HG03558 (cell line): ENCODE measurements around the gene HSPA12A.

Source experiments
- ATAC-seq: cut with Tn5 transposase; IDR thresholded peaks from one replicate; pipeline ENCODE4 v1.9.1; 2021; ENCODE audit warnings: moderate number of reproducible peaks; ENCODE audit not compliant: unreplicated experiment; ENCODE audit errors: extremely low read depth

The HSPA12A gene

GRCh38 chr10:116674901-116675423, 67.4 kb downstream of the HSPA12A start:
- no peak for ATAC-seq

DNA sequence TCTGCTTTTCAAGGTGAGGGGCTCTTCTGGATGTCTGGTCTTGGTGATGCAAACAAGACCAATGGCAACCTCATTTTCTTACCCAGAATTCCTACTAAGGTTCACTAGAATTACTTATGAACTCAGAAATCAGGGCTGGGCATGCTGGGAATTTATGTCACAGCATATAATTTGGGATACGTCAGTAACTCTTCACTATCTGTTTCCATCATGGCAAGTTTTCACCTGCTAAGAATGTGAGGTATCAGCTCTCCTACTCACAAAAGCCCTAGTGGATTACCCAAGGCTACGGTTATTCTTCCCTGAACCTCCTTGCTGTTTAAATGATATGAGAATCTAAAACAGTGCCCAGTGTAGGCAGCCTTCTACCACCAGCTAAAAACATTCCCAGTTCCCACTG, 68.5 kb downstream of the HSPA12A start:
- ATAC-seq = no peak

DNA sequence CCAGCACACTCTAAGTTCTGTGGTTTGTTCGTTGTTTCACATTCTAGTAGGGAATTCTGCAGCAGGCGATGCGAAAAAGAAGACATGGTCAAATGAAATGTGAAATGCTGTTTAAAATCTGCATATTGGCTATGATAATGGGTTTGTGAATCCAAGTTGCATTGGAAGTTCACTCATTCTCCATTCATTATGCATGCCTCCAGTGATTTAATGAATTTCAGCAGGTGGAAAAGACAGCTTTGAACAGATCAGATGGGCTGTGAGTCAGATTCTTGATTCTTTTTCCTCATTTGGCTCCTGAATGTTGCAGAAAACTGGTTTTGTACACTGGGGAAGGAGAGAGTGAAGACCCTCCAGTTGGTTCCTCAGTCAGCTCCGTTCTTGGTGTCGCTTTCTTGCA, 69.5 kb downstream of the HSPA12A start:
- no peak for ATAC-seq

DNA sequence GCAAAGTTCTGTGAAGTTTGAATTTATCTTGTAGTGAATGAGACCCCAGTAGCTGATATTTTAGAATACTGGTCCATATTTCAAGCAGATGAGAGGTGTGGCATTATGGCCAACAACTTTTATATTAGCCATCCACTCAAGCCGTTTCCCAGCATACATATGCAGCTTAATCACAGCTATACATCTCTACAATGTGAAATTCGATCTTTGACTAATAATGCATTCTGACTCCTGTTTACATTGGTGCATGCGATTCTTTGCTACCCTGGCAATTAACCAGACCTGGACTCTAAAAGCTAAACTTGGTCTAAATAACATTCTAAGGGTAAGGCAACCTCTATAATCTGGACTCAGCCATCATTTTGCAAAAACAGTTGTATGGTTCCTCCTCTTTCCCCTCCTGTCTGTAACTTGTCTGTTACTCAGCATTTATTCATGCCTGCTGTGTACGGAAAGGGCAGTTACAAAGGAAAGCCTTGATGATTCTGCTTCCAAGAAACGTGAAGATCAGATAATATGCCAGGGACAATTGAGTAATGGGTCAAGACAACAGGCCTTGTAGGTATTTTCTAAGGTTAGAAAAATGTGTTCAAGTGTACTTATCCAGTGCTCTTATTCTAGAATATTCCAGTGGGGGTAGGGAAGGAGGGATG, 71.0 kb downstream of the HSPA12A start:
- no peak for ATAC-seq

- ATAC-seq = no peak
Observed at GRCh38 chr10:116670706-116671105, 71.7 kb downstream of the HSPA12A start.

DNA sequence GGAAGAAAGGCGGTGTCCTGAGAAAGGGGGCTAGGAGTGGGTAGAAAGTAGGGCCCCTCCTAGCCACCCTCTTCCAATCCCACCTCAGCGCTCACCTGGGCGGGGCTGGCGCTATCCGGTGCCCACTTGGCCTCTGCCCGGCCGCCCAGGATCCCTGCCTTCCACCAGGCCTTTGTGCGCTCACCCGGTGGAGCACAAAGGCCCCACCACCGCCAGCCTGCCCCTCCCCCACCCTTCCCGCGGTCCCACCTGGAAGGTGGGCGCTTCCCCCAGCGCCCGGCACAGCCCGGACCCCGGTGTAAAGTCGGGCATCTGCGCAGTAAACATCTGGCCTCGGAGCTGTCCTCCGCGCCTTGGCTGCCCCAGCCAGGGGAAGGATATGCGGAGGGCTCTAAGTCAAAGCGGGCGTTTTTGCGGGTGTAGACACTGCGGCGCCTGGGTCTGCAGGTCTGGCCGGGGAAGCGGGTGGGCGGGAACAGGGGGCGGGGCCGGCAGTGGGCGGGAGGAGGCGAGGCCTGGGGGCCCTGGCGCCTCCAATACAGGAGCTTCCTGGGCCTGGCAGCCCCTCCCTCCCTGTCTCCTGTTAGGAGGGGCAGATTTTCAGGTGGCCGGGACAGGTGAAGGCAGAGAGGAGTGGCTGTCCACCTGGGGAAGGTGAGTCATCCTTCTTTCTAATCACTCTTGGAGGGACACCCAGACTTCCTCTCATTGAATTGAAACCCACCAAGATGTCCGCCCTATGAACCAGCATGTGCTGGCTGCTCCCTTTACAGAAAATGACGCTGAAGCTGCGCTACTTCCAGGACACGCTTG, 72.3 kb downstream of the HSPA12A start:
- no peak for ATAC-seq

DNA sequence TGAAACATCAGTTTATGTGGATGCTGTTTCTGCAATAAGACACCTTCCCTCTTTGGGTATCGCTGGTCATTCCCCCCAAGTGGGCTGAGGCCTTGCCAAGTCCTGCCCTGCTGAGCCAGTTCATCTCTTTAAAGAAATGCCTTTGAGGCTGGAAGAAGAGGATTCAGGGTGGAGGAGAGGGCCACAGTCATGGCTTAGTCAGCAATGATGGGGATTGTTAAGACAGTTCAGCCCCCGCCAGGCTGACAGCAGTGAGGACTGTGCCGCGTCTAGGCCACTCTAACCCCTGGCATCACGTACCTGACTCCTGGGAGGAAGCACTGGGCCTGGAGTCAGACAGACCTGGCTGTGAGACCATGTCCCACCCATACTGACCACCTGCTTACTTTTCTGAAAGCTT, 73.3 kb downstream of the HSPA12A start:
- no peak for ATAC-seq

- ATAC-seq = no peak
Observed at GRCh38 chr10:116668446-116668845, 73.9 kb downstream of the HSPA12A start.

DNA sequence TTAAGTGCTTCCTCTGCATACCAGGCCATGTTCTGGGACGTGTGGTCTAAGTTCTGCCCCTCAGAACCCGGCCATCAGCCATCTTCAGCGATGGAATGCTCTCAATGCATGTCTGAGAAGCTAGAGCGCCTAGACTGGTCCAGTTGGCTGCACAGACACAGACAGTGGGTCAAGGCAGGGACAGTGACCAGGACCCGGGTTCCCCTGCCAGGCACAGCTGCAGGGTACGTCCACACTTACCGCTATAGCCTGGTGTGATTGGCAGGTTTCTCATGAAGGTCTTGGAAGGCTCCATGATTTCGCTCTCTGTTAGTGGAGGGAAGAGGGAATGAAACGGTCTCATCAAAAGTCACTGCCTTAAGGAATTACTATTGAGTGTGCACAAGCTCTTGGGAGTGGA, 74.3 kb downstream of the HSPA12A start:
- no peak for ATAC-seq

DNA sequence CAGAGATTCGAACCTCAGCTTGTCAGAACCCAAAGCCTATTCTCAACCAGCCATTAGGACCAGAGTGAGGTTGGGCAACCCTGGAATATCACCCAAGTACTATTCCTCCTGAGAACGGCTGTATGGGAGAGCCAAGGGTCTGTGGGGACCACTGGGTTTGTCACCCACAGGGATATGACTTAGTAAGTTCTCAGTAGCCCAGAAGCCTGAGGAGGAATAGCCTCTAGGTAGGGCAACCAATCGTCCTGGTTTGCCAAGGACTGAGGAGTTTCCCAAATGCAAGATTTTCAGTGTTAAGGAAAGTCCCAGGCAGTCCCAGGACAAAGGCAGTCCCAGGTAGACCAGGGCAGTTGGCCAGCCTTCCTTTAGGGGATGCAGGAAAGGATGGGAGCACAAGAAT, 74.9 kb downstream of the HSPA12A start:
- no peak for ATAC-seq

GRCh38 chr10:116665541-116666125, 76.7 kb downstream of the HSPA12A start:
- ATAC-seq = no peak

- ATAC-seq = no peak
Observed at GRCh38 chr10:116664631-116665030, 77.7 kb downstream of the HSPA12A start.

GRCh38 chr10:116663342-116663741, 79.0 kb downstream of the HSPA12A start:
- no peak for ATAC-seq

DNA sequence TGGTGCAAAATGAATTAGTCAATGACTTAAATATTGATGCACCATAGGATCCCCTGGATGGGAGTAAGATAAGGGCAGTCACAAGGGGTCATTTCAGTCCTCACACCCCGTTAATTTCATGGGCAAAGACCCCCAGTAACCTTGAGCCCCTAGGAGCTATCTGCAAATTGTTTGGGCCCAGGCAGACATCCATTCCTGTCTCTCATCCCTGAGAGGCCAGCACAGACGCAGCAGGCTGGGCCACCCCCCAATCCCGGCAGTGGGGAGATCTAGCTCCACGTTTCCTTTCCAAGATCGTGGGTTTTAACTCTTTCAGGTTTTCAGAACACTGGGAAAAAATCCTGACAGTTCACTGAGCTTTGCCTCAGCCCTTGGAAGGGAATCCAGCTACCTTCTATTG, 81.5 kb downstream of the HSPA12A start:
- no peak for ATAC-seq

DNA sequence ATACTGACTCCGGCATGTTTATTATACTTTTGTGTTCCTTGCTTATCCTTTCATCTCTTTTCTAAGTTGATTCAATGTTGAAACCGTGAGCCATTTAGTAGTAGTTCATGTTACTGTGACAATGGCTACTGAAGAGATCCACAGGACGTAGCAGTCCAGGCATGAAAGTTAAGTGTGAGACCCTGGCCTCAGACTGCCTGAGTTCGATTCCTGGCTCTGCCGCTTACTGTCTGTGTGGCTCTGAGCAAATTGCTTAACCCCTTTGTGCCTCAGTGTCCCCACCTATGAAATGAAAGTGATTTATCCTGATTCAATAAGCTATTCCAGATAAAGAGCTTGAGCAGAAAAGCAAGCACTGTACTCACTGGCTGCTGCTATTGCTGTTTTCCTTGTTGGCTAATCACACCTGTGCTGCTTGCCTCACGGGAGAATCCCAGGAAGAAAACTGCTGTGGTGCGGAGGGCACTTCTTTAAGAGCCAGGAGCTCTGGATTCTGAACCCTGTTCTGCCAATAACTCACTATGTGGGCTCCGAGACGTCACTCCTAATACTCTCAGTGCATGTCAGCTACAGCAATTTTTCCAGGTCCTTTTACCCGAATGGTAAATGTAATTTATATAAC, 83.2 kb downstream of the HSPA12A start:
- ATAC-seq = no peak

GRCh38 chr10:116657863-116658551, 84.4 kb downstream of the HSPA12A start:
- no peak for ATAC-seq

DNA sequence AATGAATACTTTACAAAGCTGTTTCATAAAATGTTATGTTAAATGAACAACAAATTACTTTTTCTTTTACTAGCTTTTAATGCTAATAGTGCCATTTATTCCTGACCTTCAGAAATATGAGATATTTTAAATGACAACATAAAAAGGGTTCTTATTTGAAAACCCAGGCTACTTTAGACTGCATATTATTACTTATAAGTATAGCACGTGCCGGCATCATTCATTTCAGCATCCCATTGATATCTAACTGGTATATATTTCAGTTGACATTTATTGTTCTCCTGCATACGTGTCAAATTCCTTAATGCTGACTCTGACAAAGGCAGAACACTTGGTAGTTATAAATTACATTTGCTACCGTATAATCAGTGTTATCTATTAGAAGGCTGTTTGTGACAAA, 86.3 kb downstream of the HSPA12A start:
- ATAC-seq = no peak

- ATAC-seq = no peak
Observed at GRCh38 chr10:116655568-116655967, 86.8 kb downstream of the HSPA12A start.

DNA sequence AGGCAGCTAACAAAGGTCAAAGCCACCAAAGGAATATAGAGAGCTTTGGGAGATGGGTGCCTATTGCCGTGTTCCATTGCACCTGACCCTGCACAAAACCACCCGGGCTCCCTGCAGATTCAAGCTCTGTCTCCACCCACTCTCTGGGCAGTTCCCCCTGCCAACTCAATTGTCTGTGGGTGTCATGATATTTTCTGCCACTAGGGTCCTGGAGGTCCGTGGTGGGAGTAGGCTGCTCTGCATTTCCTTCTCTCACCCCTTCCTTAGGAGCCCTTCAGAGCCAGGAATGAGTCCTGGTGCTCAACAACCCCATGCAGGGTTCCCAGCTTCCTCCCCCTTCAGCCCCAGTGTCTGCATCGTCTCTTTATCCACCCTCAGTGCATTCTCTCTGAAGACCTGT, 87.5 kb downstream of the HSPA12A start:
- no peak for ATAC-seq

- no peak for ATAC-seq
Observed at GRCh38 chr10:116653885-116654284, 88.5 kb downstream of the HSPA12A start.
